Sigmoid colon (tissue), 4 donors: ENCODE data around the gene DEAF1.

Experiments used
- EP300 ChIP-seq, 4 donors: sonication (generic); formaldehyde crosslinking; IDR thresholded peaks; one replicate each; pipeline ENCODE4 v1.6.1; 2017; ENCODE audit warnings: antibody characterized with exemption in 4 of 4
- POLR2AphosphoS5 ChIP-seq, 4 donors: sonication (generic); formaldehyde crosslinking; IDR thresholded peaks; one replicate each; pipeline ENCODE4 v1.6.1; 2017; ENCODE audit warnings: antibody characterized with exemption in 4 of 4
- TF ChIP-seq, protein P1 (sequence below), 4 experiments: fragments of 450-650 bp in 3 of 4; fragments of 200-600 bp in 1 of 4; IDR thresholded peaks; one replicate each; pipeline ENCODE4 v1.5.1; 2016 to 2019; ENCODE audit warnings: antibody characterized with exemption in 4 of 4, mild to moderate bottlenecking in 3 of 4, moderate library complexity in 2 of 4

- TF ChIP-seq POLR2AphosphoS5 (IDR thresholded peaks at IDR 0.05) = no peak
- TF ChIP-seq, protein P1, sequence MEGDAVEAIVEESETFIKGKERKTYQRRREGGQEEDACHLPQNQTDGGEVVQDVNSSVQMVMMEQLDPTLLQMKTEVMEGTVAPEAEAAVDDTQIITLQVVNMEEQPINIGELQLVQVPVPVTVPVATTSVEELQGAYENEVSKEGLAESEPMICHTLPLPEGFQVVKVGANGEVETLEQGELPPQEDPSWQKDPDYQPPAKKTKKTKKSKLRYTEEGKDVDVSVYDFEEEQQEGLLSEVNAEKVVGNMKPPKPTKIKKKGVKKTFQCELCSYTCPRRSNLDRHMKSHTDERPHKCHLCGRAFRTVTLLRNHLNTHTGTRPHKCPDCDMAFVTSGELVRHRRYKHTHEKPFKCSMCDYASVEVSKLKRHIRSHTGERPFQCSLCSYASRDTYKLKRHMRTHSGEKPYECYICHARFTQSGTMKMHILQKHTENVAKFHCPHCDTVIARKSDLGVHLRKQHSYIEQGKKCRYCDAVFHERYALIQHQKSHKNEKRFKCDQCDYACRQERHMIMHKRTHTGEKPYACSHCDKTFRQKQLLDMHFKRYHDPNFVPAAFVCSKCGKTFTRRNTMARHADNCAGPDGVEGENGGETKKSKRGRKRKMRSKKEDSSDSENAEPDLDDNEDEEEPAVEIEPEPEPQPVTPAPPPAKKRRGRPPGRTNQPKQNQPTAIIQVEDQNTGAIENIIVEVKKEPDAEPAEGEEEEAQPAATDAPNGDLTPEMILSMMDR (IDR thresholded peaks at IDR 0.05) = no peak
- TF ChIP-seq EP300 (IDR thresholded peaks at IDR 0.05) = no peak
Measured at GRCh38 chr11:626475-627307, 68.3 kb downstream of the DEAF1 start, which contains the start of gene SCT.
